ENCODE measurements around the gene POU6F2. TPM values are rescaled to one million over a fixed set of nuclear protein-coding genes. Genes with fewer than 3 reads are reported as not detected.

Gene POU6F2
- total RNA-seq, 1 experiment from 2014 or later, result 3.9 TPM

- ChIA-PET POLR2A (no interaction called here), CTCF (no interaction called here)
- no peaks in the 10 kb centered on the region for H3K4me1 Mint-ChIP-seq (ENCODE audit: low read depth, unreplicated experiment)
- H3K9me3 Mint-ChIP-seq (ENCODE audit: unreplicated experiment), result no peaks in the 10 kb centered on the region
- intact Hi-C loops (cut with micrococcal nuclease; ENCODE audit: unreplicated experiment), result no loop called here
- TF ChIP-seq CTCF (IDR thresholded peaks at IDR 0.05; ENCODE audit: insufficient read depth in 1 of 2, low read depth in 1 of 2, low read length in 1 of 2, severe bottlenecking in 1 of 2, unreplicated experiment in 1 of 2), result no peak
- Histone ChIP-seq H3K9me3 (no peaks in the 10 kb centered on the region), H3K4me1 (no peaks in the 10 kb centered on the region), H3K27me3 (replicated peaks; ENCODE audit: control insufficient read depth, insufficient read depth, low read length) (peaks cover under 1% of the 10 kb centered on the region; the same call in 1 of the 2 replicates), H3K36me3 (ENCODE audit: control insufficient read depth, insufficient read depth, low read length) (no peaks in the 10 kb centered on the region), H3K4me3 (ENCODE audit: low read depth, low read length) (no peak overlapping the region)
- no TSS peak for BruUV-seq (replicated peaks)
- no peak overlapping the region for H3K4me3 Mint-ChIP-seq (ENCODE audit: unreplicated experiment)
- peaks cover 27% of the 10 kb centered on the region for H3K27me3 Mint-ChIP-seq (ENCODE audit: insufficient read depth, unreplicated experiment)
- no peaks in the 10 kb centered on the region for H3K36me3 Mint-ChIP-seq (ENCODE audit: insufficient read depth, unreplicated experiment)
- DNase-seq, result no peak
- no peak overlapping the region for H3K27ac Mint-ChIP-seq (ENCODE audit: unreplicated experiment)
Observed at GRCh38 chr7:39501358-39501757, 523.6 kb downstream of the POU6F2 start.

- no peak overlapping the region for H3K4me3 Mint-ChIP-seq (ENCODE audit: unreplicated experiment)
- intact Hi-C loops (cut with micrococcal nuclease; ENCODE audit: unreplicated experiment), result no loop called here
- peaks cover 5% of the 10 kb centered on the region for H3K9me3 Mint-ChIP-seq (ENCODE audit: unreplicated experiment)
- no peaks in the 10 kb centered on the region; the same call in 1 of the 2 replicates for H3K27me3 ChIP-seq (replicated peaks; ENCODE audit: control insufficient read depth, insufficient read depth, low read length)
- no peaks in the 10 kb centered on the region for H3K9me3 ChIP-seq
- ChIA-PET CTCF (no interaction called here), POLR2A (no interaction called here)
- no peak for DNase-seq
- no peaks in the 10 kb centered on the region for H3K36me3 ChIP-seq (ENCODE audit: control insufficient read depth, insufficient read depth, low read length)
- peaks cover 16% of the 10 kb centered on the region for H3K27me3 Mint-ChIP-seq (ENCODE audit: insufficient read depth, unreplicated experiment)
- H3K27ac Mint-ChIP-seq (ENCODE audit: unreplicated experiment), result no peak overlapping the region
- H3K36me3 Mint-ChIP-seq (ENCODE audit: insufficient read depth, unreplicated experiment), result no peaks in the 10 kb centered on the region
- no peaks in the 10 kb centered on the region for H3K4me1 Mint-ChIP-seq (ENCODE audit: low read depth, unreplicated experiment)
- no peaks in the 10 kb centered on the region for H3K4me1 ChIP-seq
- no peak for TF ChIP-seq CTCF (IDR thresholded peaks at IDR 0.05; ENCODE audit: insufficient read depth in 1 of 2, low read depth in 1 of 2, low read length in 1 of 2, severe bottlenecking in 1 of 2, unreplicated experiment in 1 of 2)
- no peak overlapping the region for H3K4me3 ChIP-seq (ENCODE audit: low read depth, low read length)
- no TSS peak for BruUV-seq (replicated peaks)
Observed at GRCh38 chr7:39504963-39505362, 527.3 kb downstream of the POU6F2 start.

- no TSS peak for BruUV-seq (replicated peaks)
- POLR2A ChIA-PET, result no interaction called here
- H3K4me3 Mint-ChIP-seq (ENCODE audit: unreplicated experiment), result no peak overlapping the region
- H3K9me3 Mint-ChIP-seq (ENCODE audit: unreplicated experiment), result peaks cover 13% of the 10 kb centered on the region
- Histone ChIP-seq H3K4me1 (no peaks in the 10 kb centered on the region), H3K9me3 (no peaks in the 10 kb centered on the region), H3K27me3 (replicated peaks; ENCODE audit: control insufficient read depth, insufficient read depth, low read length) (no peaks in the 10 kb centered on the region), H3K36me3 (ENCODE audit: control insufficient read depth, insufficient read depth, low read length) (no peaks in the 10 kb centered on the region), H3K4me3 (ENCODE audit: low read depth, low read length) (no peak overlapping the region)
- peaks cover 9% of the 10 kb centered on the region for H3K27me3 Mint-ChIP-seq (ENCODE audit: insufficient read depth, unreplicated experiment)
- TF ChIP-seq CTCF (IDR thresholded peaks at IDR 0.05; ENCODE audit: insufficient read depth in 1 of 2, low read depth in 1 of 2, low read length in 1 of 2, severe bottlenecking in 1 of 2, unreplicated experiment in 1 of 2), result no peak
- no peak overlapping the region for H3K27ac Mint-ChIP-seq (ENCODE audit: unreplicated experiment)
- intact Hi-C loops (cut with micrococcal nuclease; ENCODE audit: unreplicated experiment), result no loop called here
- DNase-seq, result no peak
- CTCF ChIA-PET, result no interaction called here
- no peaks in the 10 kb centered on the region for H3K36me3 Mint-ChIP-seq (ENCODE audit: insufficient read depth, unreplicated experiment)
- H3K4me1 Mint-ChIP-seq (ENCODE audit: low read depth, unreplicated experiment), result no peaks in the 10 kb centered on the region
Observed at GRCh38 chr7:39507866-39508551, 530.3 kb downstream of the POU6F2 start.

Measured in Caco-2 (cell line).